HepG2 (cell line): Measurements from ENCODE around the gene SMIM13. TPM values are rescaled to one million over a fixed set of nuclear protein-coding genes. Genes with fewer than 3 reads are reported as not detected.

ENCODE experiments used
- AGO1 ChIP-seq: fragments of 200-400 bp; formaldehyde crosslinking; IDR thresholded peaks from 2 replicates; pipeline ENCODE4 v1.6.1; 2017; ENCODE audit warnings: mild to moderate bottlenecking, low read depth, low read length, moderate library complexity; ENCODE audit not compliant: poor library complexity, severe bottlenecking
- DMAP1 ChIP-seq: IDR thresholded peaks from 2 replicates; pipeline ENCODE4 v1.6.1; 2016
- HHEX ChIP-seq: IDR thresholded peaks from 2 replicates; pipeline ENCODE4 v1.6.1; 2016; ENCODE audit warnings: control low read depth
- HNRNPH1 ChIP-seq: fragments of 200-400 bp; formaldehyde crosslinking; optimal IDR thresholded peaks from 2 replicates; pipeline ENCODE3; 2017; ENCODE audit warnings: mild to moderate bottlenecking, low read depth, low read length
- KDM5A ChIP-seq: fragments of 200-600 bp; sonication (generic); IDR thresholded peaks from 2 replicates; pipeline ENCODE4 v1.7.0; 2018; ENCODE audit warnings: antibody characterized with exemption, mild to moderate bottlenecking, low read length, borderline replicate concordance
- KLF6 ChIP-seq: IDR thresholded peaks from 2 replicates; pipeline ENCODE4 v1.8.0; 2016; ENCODE audit warnings: missing biosample characterization, missing genetic modification reagents
- SALL2 ChIP-seq: sonication (generic); formaldehyde crosslinking; IDR thresholded peaks from 2 replicates; pipeline ENCODE4 v1.8.1; 2023; ENCODE audit warnings: mild to moderate bottlenecking, missing genetic modification reagents, inconsistent platforms
- ZNF121 ChIP-seq: sonication (generic); formaldehyde crosslinking; IDR thresholded peaks from 2 replicates; pipeline ENCODE4 v1.5.0; 2020; ENCODE audit warnings: mild to moderate bottlenecking, missing genetic modification reagents
- ZNF180 ChIP-seq: sonication (generic); formaldehyde crosslinking; IDR thresholded peaks from 2 replicates; pipeline ENCODE4 v1.4.0; 2020; ENCODE audit warnings: low read depth, missing genetic modification reagents, borderline replicate concordance
- ZNF350 ChIP-seq: sonication (generic); formaldehyde crosslinking; IDR thresholded peaks from 2 replicates; pipeline ENCODE4 v1.4.0; 2020; ENCODE audit warnings: mild to moderate bottlenecking, low read depth, missing genetic modification reagents, borderline replicate concordance
- ZNF382 ChIP-seq: sonication (generic); formaldehyde crosslinking; IDR thresholded peaks from 2 replicates; pipeline ENCODE4 v1.5.0; 2020; ENCODE audit warnings: missing genetic modification reagents, mild to moderate bottlenecking, borderline replicate concordance
- ZNF569 ChIP-seq: sonication (generic); formaldehyde crosslinking; IDR thresholded peaks from 2 replicates; pipeline ENCODE4 v1.5.0; 2020; ENCODE audit warnings: mild to moderate bottlenecking, missing genetic modification reagents, moderate library complexity, borderline replicate concordance
- ZNF878 ChIP-seq: sonication (generic); formaldehyde crosslinking; IDR thresholded peaks from 2 replicates; pipeline ENCODE4 v1.8.1; 2023; ENCODE audit warnings: mild to moderate bottlenecking, missing genetic modification reagents, moderate library complexity
- polyA plus RNA-seq, 8 experiments: library from polyadenylated mRNA; depleted of rRNA in 3 of 8; stranded (reverse) in 7 of 8; unstranded in 1 of 8; fragments of >200 nt; fragmentation: Illumina TruSeq in 4 of 8; extraction: Trizol in 4 of 8; gene quantifications; 2 replicates each; pipeline versions ENCODE4 v1.2.1 to v1.2.3, GENCODE V29; 2011 to 2016; ENCODE audit warnings: low read depth in 4 of 8, missing spikeins in 1 of 8, mixed read lengths in 1 of 8; ENCODE audit not compliant: insufficient read depth in 1 of 8
- total RNA-seq, 5 experiments: library from RNA; depleted of rRNA; stranded (reverse); fragments of >200 nt; fragmentation: Illumina TruSeq; extraction: Trizol; gene quantifications; 2 replicates each; pipeline ENCODE4 v1.2.3, GENCODE V29; 2016; ENCODE audit warnings: low read depth in 1 of 5
- TF ChIP-seq, protein P1 (sequence below): sonication (generic); formaldehyde crosslinking; IDR thresholded peaks from 2 replicates; pipeline ENCODE4 v1.4.0; 2020; ENCODE audit warnings: missing genetic modification reagents, borderline replicate concordance
- TF ChIP-seq, protein P2 (sequence below): sonication (generic); formaldehyde crosslinking; IDR thresholded peaks from 2 replicates; pipeline ENCODE4 v1.4.0; 2020; ENCODE audit warnings: missing genetic modification reagents
- TF ChIP-seq, protein P3 (sequence below): sonication (generic); formaldehyde crosslinking; IDR thresholded peaks from 2 replicates; pipeline ENCODE4 v1.9.0; 2021; ENCODE audit warnings: missing genetic modification reagents, borderline replicate concordance

SMIM13 gene
- total and polyA plus RNA-seq, 2 of the 13 experiments (the other 11 are each of a cell fraction or from before 2014, with no cell fraction given), result 2.7 to 10.2 TPM

DNA sequence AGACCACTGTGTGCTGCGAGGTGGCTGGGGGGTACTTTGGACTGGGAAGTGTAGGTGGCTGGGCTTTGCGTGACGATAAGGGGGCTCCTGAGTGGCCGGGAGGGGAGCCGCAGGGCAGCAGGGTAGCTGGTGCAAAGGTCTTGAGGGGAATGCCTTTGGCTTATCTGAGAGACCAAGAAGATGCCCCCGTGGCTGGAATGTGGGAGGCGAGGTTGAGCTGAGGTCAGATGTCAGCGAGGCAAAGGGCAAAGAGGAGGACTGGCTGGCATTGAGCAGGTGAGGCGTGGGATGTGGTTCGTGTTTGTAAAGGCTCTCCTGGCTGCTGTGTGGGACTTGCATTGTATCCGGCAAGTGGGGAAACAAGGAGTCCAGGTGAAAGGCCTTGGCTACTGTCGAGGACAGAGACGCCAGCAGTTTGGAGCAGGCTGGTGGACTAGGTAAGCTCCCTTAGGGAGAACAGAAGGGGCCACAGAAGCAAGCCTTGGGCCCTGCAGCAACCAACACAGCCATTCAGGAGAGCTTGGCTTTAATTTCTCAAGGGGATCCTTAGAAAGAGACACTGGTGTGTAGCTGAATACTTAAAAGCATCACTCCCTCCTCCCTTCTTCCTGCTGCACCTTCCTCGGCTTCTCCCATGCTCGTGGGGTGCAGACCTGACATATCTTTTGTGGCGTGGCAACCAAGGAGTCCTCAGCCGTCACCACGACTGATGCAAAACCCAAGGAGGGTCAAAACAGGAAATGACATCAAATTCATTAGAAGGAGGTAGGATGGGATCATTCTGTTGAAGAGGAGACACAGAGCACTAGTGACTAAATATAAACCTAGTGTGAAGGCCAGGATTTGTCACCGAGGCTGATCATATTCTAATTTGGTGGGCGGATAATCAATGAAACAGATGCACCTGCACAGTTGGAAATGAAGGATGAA, 71.3 kb downstream of the SMIM13 start (continued):
- TF ChIP-seq, protein P1, sequence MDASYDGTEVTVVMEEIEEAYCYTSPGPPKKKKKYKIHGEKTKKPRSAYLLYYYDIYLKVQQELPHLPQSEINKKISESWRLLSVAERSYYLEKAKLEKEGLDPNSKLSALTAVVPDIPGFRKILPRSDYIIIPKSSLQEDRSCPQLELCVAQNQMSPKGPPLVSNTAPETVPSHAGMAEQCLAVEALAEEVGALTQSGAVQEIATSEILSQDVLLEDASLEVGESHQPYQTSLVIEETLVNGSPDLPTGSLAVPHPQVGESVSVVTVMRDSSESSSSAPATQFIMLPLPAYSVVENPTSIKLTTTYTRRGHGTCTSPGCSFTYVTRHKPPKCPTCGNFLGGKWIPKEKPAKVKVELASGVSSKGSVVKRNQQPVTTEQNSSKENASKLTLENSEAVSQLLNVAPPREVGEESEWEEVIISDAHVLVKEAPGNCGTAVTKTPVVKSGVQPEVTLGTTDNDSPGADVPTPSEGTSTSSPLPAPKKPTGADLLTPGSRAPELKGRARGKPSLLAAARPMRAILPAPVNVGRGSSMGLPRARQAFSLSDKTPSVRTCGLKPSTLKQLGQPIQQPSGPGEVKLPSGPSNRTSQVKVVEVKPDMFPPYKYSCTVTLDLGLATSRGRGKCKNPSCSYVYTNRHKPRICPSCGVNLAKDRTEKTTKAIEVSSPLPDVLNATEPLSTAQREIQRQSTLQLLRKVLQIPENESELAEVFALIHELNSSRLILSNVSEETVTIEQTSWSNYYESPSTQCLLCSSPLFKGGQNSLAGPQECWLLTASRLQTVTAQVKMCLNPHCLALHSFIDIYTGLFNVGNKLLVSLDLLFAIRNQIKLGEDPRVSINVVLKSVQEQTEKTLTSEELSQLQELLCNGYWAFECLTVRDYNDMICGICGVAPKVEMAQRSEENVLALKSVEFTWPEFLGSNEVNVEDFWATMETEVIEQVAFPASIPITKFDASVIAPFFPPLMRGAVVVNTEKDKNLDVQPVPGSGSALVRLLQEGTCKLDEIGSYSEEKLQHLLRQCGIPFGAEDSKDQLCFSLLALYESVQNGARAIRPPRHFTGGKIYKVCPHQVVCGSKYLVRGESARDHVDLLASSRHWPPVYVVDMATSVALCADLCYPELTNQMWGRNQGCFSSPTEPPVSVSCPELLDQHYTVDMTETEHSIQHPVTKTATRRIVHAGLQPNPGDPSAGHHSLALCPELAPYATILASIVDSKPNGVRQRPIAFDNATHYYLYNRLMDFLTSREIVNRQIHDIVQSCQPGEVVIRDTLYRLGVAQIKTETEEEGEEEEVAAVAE (CRISPR knock-in tag), result no peak
- TF ChIP-seq HHEX (CRISPR knock-in tag) (no peak), ZNF180 (CRISPR knock-in tag) (no peak), ZNF878 (CRISPR knock-in tag) (no peak), ZNF121 (CRISPR knock-in tag) (no peak), SALL2 (CRISPR knock-in tag) (no peak), DMAP1 (CRISPR knock-in tag) (no peak), ZNF569 (no peak), AGO1 (no peak), KLF6 (CRISPR knock-in tag) (no peak), HNRNPH1 (no peak), KDM5A (no peak), ZNF350 (CRISPR knock-in tag) (0 out of 2 replicates have a peak, but pooled peaks have one; percentile 27), ZNF382 (CRISPR knock-in tag) (no peak)
- TF ChIP-seq, protein P2, sequence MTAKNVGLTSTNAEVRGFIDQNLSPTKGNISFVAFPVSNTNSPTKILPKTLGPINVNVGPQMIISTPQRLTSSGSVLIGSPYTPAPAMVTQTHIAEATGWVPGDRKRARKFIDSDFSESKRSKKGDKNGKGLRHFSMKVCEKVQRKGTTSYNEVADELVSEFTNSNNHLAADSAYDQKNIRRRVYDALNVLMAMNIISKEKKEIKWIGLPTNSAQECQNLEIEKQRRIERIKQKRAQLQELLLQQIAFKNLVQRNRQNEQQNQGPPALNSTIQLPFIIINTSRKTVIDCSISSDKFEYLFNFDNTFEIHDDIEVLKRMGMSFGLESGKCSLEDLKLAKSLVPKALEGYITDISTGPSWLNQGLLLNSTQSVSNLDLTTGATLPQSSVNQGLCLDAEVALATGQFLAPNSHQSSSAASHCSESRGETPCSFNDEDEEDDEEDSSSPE (CRISPR knock-in tag), result no peak
- TF ChIP-seq, protein P3, sequence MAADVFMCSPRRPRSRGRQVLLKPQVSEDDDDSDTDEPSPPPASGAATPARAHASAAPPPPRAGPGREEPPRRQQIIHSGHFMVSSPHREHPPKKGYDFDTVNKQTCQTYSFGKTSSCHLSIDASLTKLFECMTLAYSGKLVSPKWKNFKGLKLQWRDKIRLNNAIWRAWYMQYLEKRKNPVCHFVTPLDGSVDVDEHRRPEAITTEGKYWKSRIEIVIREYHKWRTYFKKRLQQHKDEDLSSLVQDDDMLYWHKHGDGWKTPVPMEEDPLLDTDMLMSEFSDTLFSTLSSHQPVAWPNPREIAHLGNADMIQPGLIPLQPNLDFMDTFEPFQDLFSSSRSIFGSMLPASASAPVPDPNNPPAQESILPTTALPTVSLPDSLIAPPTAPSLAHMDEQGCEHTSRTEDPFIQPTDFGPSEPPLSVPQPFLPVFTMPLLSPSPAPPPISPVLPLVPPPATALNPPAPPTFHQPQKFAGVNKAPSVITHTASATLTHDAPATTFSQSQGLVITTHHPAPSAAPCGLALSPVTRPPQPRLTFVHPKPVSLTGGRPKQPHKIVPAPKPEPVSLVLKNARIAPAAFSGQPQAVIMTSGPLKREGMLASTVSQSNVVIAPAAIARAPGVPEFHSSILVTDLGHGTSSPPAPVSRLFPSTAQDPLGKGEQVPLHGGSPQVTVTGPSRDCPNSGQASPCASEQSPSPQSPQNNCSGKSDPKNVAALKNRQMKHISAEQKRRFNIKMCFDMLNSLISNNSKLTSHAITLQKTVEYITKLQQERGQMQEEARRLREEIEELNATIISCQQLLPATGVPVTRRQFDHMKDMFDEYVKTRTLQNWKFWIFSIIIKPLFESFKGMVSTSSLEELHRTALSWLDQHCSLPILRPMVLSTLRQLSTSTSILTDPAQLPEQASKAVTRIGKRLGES (CRISPR knock-in tag), result no peak
